H1 (cell line): ENCODE measurements around the gene SH3BP5. TPM values are rescaled to one million over a fixed set of nuclear protein-coding genes. Genes with fewer than 3 reads are reported as not detected.

Experiments
- CTCF ChIA-PET: fragments of 300-600 bp; sonication (Branson Sonifier 250); formaldehyde crosslinking; loops from one replicate; lab custom pipeline; 2021; ENCODE audit not compliant: partially characterized antibody; lab: Charles Lee
- POLR2A ChIA-PET: fragments of 300-600 bp; sonication (Branson Sonifier 250); formaldehyde crosslinking; loops from one replicate; lab custom pipeline; 2021; ENCODE audit warnings: inconsistent platforms; ENCODE audit not compliant: partially characterized antibody; lab: Charles Lee
- DNase-seq, 2 experiments: peaks; one replicate each; pipeline versions ENCODE4 v3.0.0 to v3.0.0-alpha.2; 2010 to 2022; ENCODE audit warnings: low spot score in 2 of 2, low read depth in 1 of 2, mixed read lengths in 1 of 2
- FAIRE-seq: peaks from 2 replicates; lab custom pipeline; 2011; peaks lifted over from hg19 to GRCh38; lab: Jason Lieb, UNC
- H2AFZ ChIP-seq: 2 replicates; pipeline ENCODE4 v1.8.1; 2012; ENCODE audit warnings: low read length, inconsistent platforms
- H2AK5ac ChIP-seq: 2 replicates; pipeline ENCODE4 v1.6.1; 2013; ENCODE audit warnings: low read depth, low read length
- H2BK120ac ChIP-seq: replicated peaks from 2 replicates; pipeline ENCODE3; 2013; ENCODE audit warnings: low read depth, low read length, inconsistent platforms
- H2BK12ac ChIP-seq: 2 replicates; pipeline ENCODE4 v1.6.1; 2013; ENCODE audit warnings: low read depth, low read length
- H2BK15ac ChIP-seq: 2 replicates; pipeline ENCODE4 v1.6.1; 2013; ENCODE audit warnings: low read length
- H2BK20ac ChIP-seq: 2 replicates; pipeline ENCODE4 v1.6.1; 2013; ENCODE audit warnings: low read length
- H2BK5ac ChIP-seq: 2 replicates; pipeline ENCODE4 v1.6.1; 2013; ENCODE audit warnings: low read depth, low read length
- H3K14ac ChIP-seq: 2 replicates; pipeline ENCODE4 v1.6.1; 2013; ENCODE audit warnings: inconsistent platforms; ENCODE audit not compliant: insufficient read length
- H3K18ac ChIP-seq: 2 replicates; pipeline ENCODE4 v1.6.1; 2013; ENCODE audit warnings: low read length; ENCODE audit errors: extremely low read depth
- H3K23ac ChIP-seq: 2 replicates; pipeline ENCODE4 v1.6.1; 2013; ENCODE audit warnings: inconsistent platforms; ENCODE audit not compliant: insufficient read length
- H3K23me2 ChIP-seq: 2 replicates; pipeline ENCODE4 v1.6.1; 2013; ENCODE audit warnings: low read depth, low read length
- H3K27ac ChIP-seq: 2 replicates; pipeline ENCODE4 v1.6.1; 2011; ENCODE audit warnings: low read depth, low read length, inconsistent platforms
- H3K27me3 ChIP-seq, 4 experiments: replicated peaks in 1 of 4; 1 replicate in 1 of 4; 2 replicates in 3 of 4; pipeline versions ENCODE4 v1.6.1 to v1.8.1; 2011 to 2013; ENCODE audit warnings: low read length in 3 of 4, mild to moderate bottlenecking in 3 of 4, inconsistent platforms in 2 of 4, mixed read lengths in 2 of 4, moderate library complexity in 1 of 4; ENCODE audit not compliant: control insufficient read depth in 3 of 4, insufficient read depth in 3 of 4; ENCODE audit errors: extremely low read depth in 1 of 4
- H3K36me3 ChIP-seq, 4 experiments: 2 replicates each; pipeline versions ENCODE4 v1.6.1 to v1.8.1; 2011 to 2013; ENCODE audit warnings: mild to moderate bottlenecking in 4 of 4, low read length in 3 of 4, moderate library complexity in 2 of 4, control low read depth in 1 of 4, inconsistent platforms in 1 of 4; ENCODE audit not compliant: insufficient read depth in 4 of 4, control insufficient read depth in 2 of 4
- H3K4ac ChIP-seq: replicated peaks from 2 replicates; pipeline ENCODE3; 2013; ENCODE audit warnings: low read length, low read depth, mixed read lengths, inconsistent platforms; ENCODE audit not compliant: insufficient read length
- H3K4me1 ChIP-seq, 4 experiments: replicated peaks in 1 of 4; 1 replicate in 1 of 4; 2 replicates in 3 of 4; pipeline versions ENCODE4 v1.6.1 to v1.8.1; 2011 to 2013; ENCODE audit warnings: low read length in 3 of 4, inconsistent platforms in 2 of 4, mixed read lengths in 1 of 4; ENCODE audit not compliant: insufficient read depth in 4 of 4, control insufficient read depth in 3 of 4
- H3K4me2 ChIP-seq, 2 experiments: 2 replicates each; pipeline versions ENCODE4 v1.6.1 to v1.8.1; 2011 to 2013; ENCODE audit warnings: low read depth in 2 of 2, low read length in 2 of 2, control low read depth in 1 of 2, inconsistent platforms in 1 of 2, mild to moderate bottlenecking in 1 of 2; ENCODE audit not compliant: insufficient read depth in 1 of 2
- H3K4me3 ChIP-seq, 4 experiments: fragments of 200-600, 300-600 bp in 1 of 4; sonication (generic), shearing (Covaris generic), sonication (Bioruptor Twin) in 1 of 4; 2 replicates each; pipeline versions ENCODE4 v1.5.1 to v1.8.1; 2011 to 2016; ENCODE audit warnings: low read length in 4 of 4, low read depth in 3 of 4, control low read depth in 2 of 4, inconsistent platforms in 2 of 4, mild to moderate bottlenecking in 2 of 4, mixed read lengths in 1 of 4, moderate library complexity in 1 of 4; ENCODE audit not compliant: insufficient read depth in 2 of 4; ENCODE audit errors: extremely low read depth in 1 of 4
- H3K56ac ChIP-seq: replicated peaks from 2 replicates; pipeline ENCODE3; 2013; ENCODE audit warnings: low read depth, mild to moderate bottlenecking, mixed read lengths, low read length, inconsistent platforms; ENCODE audit not compliant: insufficient read length
- H3K79me1 ChIP-seq: 2 replicates; pipeline ENCODE4 v1.6.1; 2013; ENCODE audit warnings: low read depth, low read length, control low read depth
- H3K79me2 ChIP-seq, 2 experiments: 2 replicates each; pipeline versions ENCODE4 v1.6.1 to v1.8.1; 2012 to 2013; ENCODE audit warnings: low read length in 2 of 2, mild to moderate bottlenecking in 2 of 2, inconsistent platforms in 1 of 2; ENCODE audit not compliant: insufficient read depth in 2 of 2, control insufficient read depth in 1 of 2
- H3K9ac ChIP-seq, 4 experiments: replicated peaks in 1 of 4; 1 replicate in 1 of 4; 2 replicates in 3 of 4; pipeline versions ENCODE4 v1.6.1 to v1.8.1; 2011 to 2013; ENCODE audit warnings: low read depth in 3 of 4, low read length in 3 of 4, control low read depth in 2 of 4, mild to moderate bottlenecking in 2 of 4, moderate library complexity in 2 of 4, inconsistent platforms in 1 of 4; ENCODE audit errors: extremely low read depth in 1 of 4
- H3K9me3 ChIP-seq, 2 experiments: 2 replicates each; pipeline versions ENCODE4 v1.6.1 to v1.8.1; 2012 to 2013; ENCODE audit warnings: mild to moderate bottlenecking in 2 of 2, moderate library complexity in 2 of 2, control low read depth in 1 of 2, inconsistent platforms in 1 of 2, low read depth in 1 of 2, low read length in 1 of 2, mixed read lengths in 1 of 2; ENCODE audit not compliant: insufficient read depth in 2 of 2
- H4K20me1 ChIP-seq, 2 experiments: replicated peaks in 1 of 2; 2 replicates each; pipeline versions ENCODE3 to v1.8.1; 2011 to 2013; ENCODE audit warnings: inconsistent platforms in 2 of 2, low read length in 2 of 2, mild to moderate bottlenecking in 1 of 2; ENCODE audit not compliant: insufficient read depth in 2 of 2, control insufficient read depth in 1 of 2
- H4K5ac ChIP-seq: 2 replicates; pipeline ENCODE4 v1.6.1; 2013; ENCODE audit warnings: low read length, low read depth, mixed read lengths, inconsistent platforms; ENCODE audit not compliant: insufficient read length
- H4K8ac ChIP-seq: 2 replicates; pipeline ENCODE4 v1.8.0; 2013; ENCODE audit warnings: mild to moderate bottlenecking, moderate library complexity, low read length, inconsistent platforms; ENCODE audit not compliant: insufficient read depth; ENCODE audit errors: extremely low read depth
- H4K91ac ChIP-seq: replicated peaks from 2 replicates; pipeline ENCODE3; 2013; ENCODE audit warnings: low read length, mixed read lengths, inconsistent platforms; ENCODE audit not compliant: insufficient read length
- ASH2L ChIP-seq: fragments of 200-600, 300-600 bp; sonication (generic); IDR thresholded peaks from one replicate; pipeline ENCODE4 v1.7.1; 2017; ENCODE audit warnings: low read length
- EGR1 ChIP-seq: IDR thresholded peaks from 2 replicates; pipeline ENCODE4 v1.6.1; 2011; ENCODE audit warnings: low read depth, low read length, borderline replicate concordance
- EZH2 ChIP-seq: fragments of 200-600 bp; sonication (generic); IDR thresholded peaks from 2 replicates; pipeline ENCODE4 v1.7.1; 2012; ENCODE audit warnings: low read depth, mild to moderate bottlenecking, moderate library complexity, low read length, inconsistent platforms; ENCODE audit not compliant: severe bottlenecking
- KDM4A ChIP-seq: IDR thresholded peaks from one replicate; pipeline ENCODE4 v1.7.1; 2012; ENCODE audit warnings: low read depth, mild to moderate bottlenecking, moderate library complexity, low read length, inconsistent platforms; ENCODE audit not compliant: severe bottlenecking
- RAD21 ChIP-seq, 2 experiments: IDR thresholded peaks in 1 of 2; conservative IDR thresholded peaks in 1 of 2; 2 replicates each; pipeline ENCODE4 v1.6.1; 2011; ENCODE audit warnings: low read depth in 2 of 2, low read length in 2 of 2, improper control_type of control experiment in 1 of 2, inconsistent platforms in 1 of 2, mild to moderate bottlenecking in 1 of 2, moderate library complexity in 1 of 2
- SIN3A ChIP-seq, 2 experiments: IDR thresholded peaks in 1 of 2; conservative IDR thresholded peaks in 1 of 2; 2 replicates each; pipeline ENCODE4 v1.6.1; 2011 to 2012; ENCODE audit warnings: low read length in 2 of 2, improper control_type of control experiment in 1 of 2, low read depth in 1 of 2, mild to moderate bottlenecking in 1 of 2
- TEAD4 ChIP-seq: IDR thresholded peaks from 2 replicates; pipeline ENCODE4 v1.6.1; 2012; ENCODE audit warnings: low read depth, low read length, inconsistent platforms, mixed read lengths
- WGBS, 2 experiments: shearing (Covaris generic) in 1 of 2; methylation state at CpG; one replicate each; pipeline versions ENCODE4 v1.1.6 to v1.1.7; 2013 to 2015; ENCODE audit warnings: low lambda C conversion rate in 2 of 2, mixed read lengths in 2 of 2, inconsistent platforms in 1 of 2, low coverage in 1 of 2, missing lambda C conversion rate in 1 of 2; ENCODE audit not compliant: insufficient replicate concordance in 2 of 2, insufficient coverage in 1 of 2, insufficient read length in 1 of 2; ENCODE audit errors: extremely low coverage in 1 of 2, missing lambda C conversion rate in 1 of 2; 5-methylcytosine and 5-hydroxymethylcytosine counted together
- long read RNA-seq, 2 experiments: library from RNA in 1 of 2; library from capped mRNA in 1 of 2; stranded (forward); transcript quantifications; one replicate each; pipeline ENCODE4 v2.0.0, GENCODE V29; 2021; ENCODE audit warnings: inconsistent platforms in 1 of 2
- polyA minus RNA-seq, 3 experiments: library from RNA; depleted of rRNA, polyadenylated mRNA; stranded (reverse); fragments of >200 nt; gene quantifications; 1 replicate in 2 of 3; 2 replicates in 1 of 3; pipeline ENCODE4 v1.2.3, GENCODE V29; 2011
- polyA plus RNA-seq, 7 experiments: library from polyadenylated mRNA; depleted of rRNA in 3 of 7; stranded (reverse) in 5 of 7; unstranded in 2 of 7; fragments of >200 nt in 5 of 7; fragments of 200-250 nt in 2 of 7; gene quantifications; 1 replicate in 5 of 7; 2 replicates in 1 of 7; 4 replicates in 1 of 7; pipeline versions ENCODE4 v1.2.1 to v1.2.3, GENCODE V29; 2011 to 2013; ENCODE audit warnings: missing spikeins in 2 of 7, mixed read lengths in 2 of 7
- total RNA-seq: library from RNA; stranded (reverse); fragmentation: NEBNext Ultra II Directional; extraction: Animal tissue kit (Norgen Biotek cat#: 25700); gene quantifications from 2 replicates; pipeline ENCODE4 v1.2.1, GENCODE V29; 2021

SH3BP5 gene
- total RNA-seq (9.4 and 9.7 TPM in 2 replicates), polyA plus RNA-seq (2011; rRNA removed) (6.3 and 7.1 TPM in 2 replicates), polyA minus RNA-seq (2011; rRNA and poly(A)+ RNA removed) (6.6 and 7.8 TPM in 2 replicates)
- polyA plus RNA-seq (2011; cell fraction: cytosol; rRNA removed) = 10.8 TPM
- polyA plus RNA-seq (2011; cell fraction: nucleus; rRNA removed) = 8.9 TPM
- 9.6 to 12.8 TPM (median 10.5 TPM) in 4 replicates for polyA plus RNA-seq (2012, experiment 1 of 2)
- polyA plus RNA-seq (2012, experiment 2 of 2) = 2.4 TPM
- polyA plus RNA-seq (2013, experiment 1 of 2) = 4.6 TPM
- polyA plus RNA-seq (2013, experiment 2 of 2) = 5.1 TPM
- polyA minus RNA-seq (2011; cell fraction: cytosol; rRNA and poly(A)+ RNA removed) = 9.8 TPM
- polyA minus RNA-seq (2011; cell fraction: nucleus; rRNA and poly(A)+ RNA removed) = 6.4 TPM
- long read RNA-seq, experiment 1, partial matches to known transcripts = 4 of 7 reads
- long read RNA-seq, experiment 1, other reads (novel, unspliced or antisense) = 2 of 7 reads
- long read RNA-seq, experiment 2, partial matches to known transcripts = 1 of 1 reads
- long read RNA-seq, experiment 2, other reads (novel, unspliced or antisense) = 0 of 1 reads

- Histone ChIP-seq H2BK15ac (peak within 1 kb of the TSS; percentile 89; the same call in 1 of the 2 replicates), H2AFZ (peak within 1 kb of the TSS; percentile 96), H3K27ac (no peak within 1 kb of the TSS; the same call in 1 of the 2 replicates), H2AK5ac (no peak within 1 kb of the TSS), H3K4me2 (peak within 1 kb of the TSS; percentile 74 to 91), H3K23me2 (peaks cover 14% of the 10 kb centered on the region), H4K5ac (peak within 1 kb of the TSS; percentile 5), H3K36me3 (peaks cover 0 to 3% (median 0%) of the 10 kb centered on the region in 4 experiments; a peak in 1 of 8 replicates), H3K79me2 (no peaks in the 10 kb centered on the region; a peak in 1 of 4 replicates), H3K14ac (no peak within 1 kb of the TSS), H3K9me3 (no peaks in the 10 kb centered on the region), H3K4me3 (peak within 1 kb of the TSS; percentile 65 to 92 (median 84)), H2BK12ac (peak within 1 kb of the TSS; percentile 82), H4K91ac (peak within 1 kb of the TSS; percentile 92), H3K9ac (peak within 1 kb of the TSS; percentile 60 to 78 (median 66)), H2BK20ac (peak within 1 kb of the TSS; percentile 72), H3K4ac (peak within 1 kb of the TSS; percentile 0), H3K27me3 (peaks cover 1 to 20% (median 10%) of the 10 kb centered on the region in 4 experiments; a peak in 6 of 7 replicates), H2BK5ac (peak within 1 kb of the TSS; percentile 80; the same call in 1 of the 2 replicates), H4K8ac (peak within 1 kb of the TSS; percentile 94), H3K23ac (no peak within 1 kb of the TSS), H3K4me1 (peaks cover 0 to 11% (median 9%) of the 10 kb centered on the region in 4 experiments; a peak in 6 of 7 replicates), H4K20me1 (no peaks in the 10 kb centered on the region), H3K79me1 (peaks cover 3% of the 10 kb centered on the region; the same call in 1 of the 2 replicates), H3K18ac (peak within 1 kb of the TSS; percentile 86), H3K56ac (peak within 1 kb of the TSS; percentile 51), H2BK120ac (peak within 1 kb of the TSS; percentile 69)
- 10% methylated on average over 20 of the region's 66 CpGs; no CpG with 5 or more reads in 1 of the 2 experiments for WGBS, 2 experiments
- DNase-seq = peak in 1 of 2 experiments; percentile 87
- ChIA-PET CTCF (interaction anchor here (0.8 to 9.4 kb wide), 23 partner anchors 8 to 213 kb away, joined by 3 to 85 read pairs (median 6); partner anchors contain the start of genes EAF1 and METTL6), POLR2A (interaction anchor here (0.7 to 1.3 kb wide), 7 partner anchors 9 to 66 kb away, joined by 3 to 5 read pairs (median 4); no protein-coding TSS in a partner anchor)
- FAIRE-seq = no peak
- TF ChIP-seq RAD21 (IDR thresholded peaks at IDR 0.05 in 1 of 2, conservative IDR thresholded peaks at IDR 0.05 in 1 of 2; ENCODE audit: low read depth in 2 of 2, low read length in 2 of 2) (peak; percentile 37 to 51), KDM4A (peak; percentile 98), EZH2 (no peak), EGR1 (peak; percentile 75; the same call in 1 of the 2 replicates), SIN3A (conservative IDR thresholded peaks at IDR 0.05 in 1 of 2, IDR thresholded peaks at IDR 0.05 in 1 of 2; ENCODE audit: low read depth in 1 of 2, low read length in 2 of 2) (peak in 1 of 2 experiments; percentile 67; a peak in 1 of 4 replicates), TEAD4 (peak; percentile 31; the same call in 1 of the 2 replicates), ASH2L (peak; percentile 87)
Observed at GRCh38 chr3:15332405-15333098, at the start of gene SH3BP5. SH3BP5 (minus strand) TSS chr3:15332586; CDS start chr3:15332408, 178 bp downstream.
